Effector CD4-positive, alpha-beta T cell (primary cell): ENCODE measurements around the gene ADARB2.

Experiments
- DNase-seq: peaks from one replicate; pipeline ENCODE4 v3.0.0-alpha.2; 2020

ADARB2 gene

DNA sequence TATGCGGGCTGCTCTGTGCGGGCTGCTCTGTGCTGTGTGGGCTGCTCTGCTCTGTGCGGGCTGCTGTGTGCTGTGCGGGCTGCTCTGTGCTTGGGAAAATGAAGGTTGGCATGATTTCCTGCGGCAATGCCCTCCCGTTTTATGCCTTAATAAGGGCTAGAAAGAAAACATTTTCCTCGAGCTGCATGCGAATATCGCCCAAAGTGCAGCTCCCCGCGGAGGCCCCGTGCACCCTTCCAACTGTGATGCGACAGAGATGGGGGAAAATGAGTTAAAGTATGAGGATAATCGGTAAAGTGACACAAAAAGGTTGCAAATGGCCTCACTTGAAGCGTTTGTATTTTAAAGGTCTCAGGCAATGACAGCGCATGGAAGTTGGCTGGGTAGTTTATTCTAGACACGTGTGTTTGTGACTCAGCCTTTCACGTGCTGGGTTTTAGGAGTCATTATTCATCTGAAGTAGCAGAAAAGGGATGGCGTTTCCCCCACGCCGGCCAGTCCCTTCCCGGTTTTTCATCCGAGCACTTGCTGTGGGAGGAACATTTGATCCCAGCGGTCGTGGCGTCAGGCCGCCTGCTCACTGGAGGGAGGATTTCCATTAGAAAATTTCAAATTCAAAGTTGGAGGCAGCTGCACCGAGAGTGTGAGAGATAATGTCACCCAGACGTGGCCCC, 220.7 kb downstream of the ADARB2 start:
- no peak for DNase-seq

DNA sequence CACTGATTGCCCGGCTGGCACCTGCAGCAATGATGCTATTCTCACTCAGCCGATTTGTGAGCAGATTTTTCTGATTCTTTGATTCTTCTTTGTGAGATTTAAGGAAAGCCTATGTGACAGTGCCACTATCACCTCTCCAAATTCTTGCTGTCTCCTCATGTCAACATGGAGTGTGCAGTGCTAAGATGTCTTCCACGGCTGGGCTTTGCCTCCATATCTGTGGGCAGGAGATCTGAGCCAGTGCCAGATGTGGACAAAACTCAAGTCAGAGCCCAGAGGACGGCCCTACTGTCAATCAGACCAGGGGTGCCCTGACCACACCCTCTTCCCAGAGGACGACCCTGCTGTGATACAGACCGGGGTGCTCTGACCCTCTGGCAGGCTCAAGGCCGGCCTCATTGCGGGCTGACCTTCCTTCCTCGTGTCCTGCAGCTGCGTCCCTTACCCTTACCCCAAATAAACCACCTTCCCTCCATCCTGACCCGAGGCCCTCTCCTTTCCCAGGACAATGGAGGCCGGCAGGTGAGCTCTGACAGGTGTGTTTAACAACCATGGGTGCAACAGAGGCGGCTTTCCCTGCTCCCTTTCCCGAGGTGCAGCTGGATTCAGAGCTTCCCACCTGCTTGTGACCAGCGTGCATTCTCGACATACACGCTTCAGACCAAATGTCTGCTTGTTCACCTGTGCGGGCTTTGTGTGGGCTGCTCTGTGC, 221.4 kb downstream of the ADARB2 start:
- DNase-seq = no peak

DNA sequence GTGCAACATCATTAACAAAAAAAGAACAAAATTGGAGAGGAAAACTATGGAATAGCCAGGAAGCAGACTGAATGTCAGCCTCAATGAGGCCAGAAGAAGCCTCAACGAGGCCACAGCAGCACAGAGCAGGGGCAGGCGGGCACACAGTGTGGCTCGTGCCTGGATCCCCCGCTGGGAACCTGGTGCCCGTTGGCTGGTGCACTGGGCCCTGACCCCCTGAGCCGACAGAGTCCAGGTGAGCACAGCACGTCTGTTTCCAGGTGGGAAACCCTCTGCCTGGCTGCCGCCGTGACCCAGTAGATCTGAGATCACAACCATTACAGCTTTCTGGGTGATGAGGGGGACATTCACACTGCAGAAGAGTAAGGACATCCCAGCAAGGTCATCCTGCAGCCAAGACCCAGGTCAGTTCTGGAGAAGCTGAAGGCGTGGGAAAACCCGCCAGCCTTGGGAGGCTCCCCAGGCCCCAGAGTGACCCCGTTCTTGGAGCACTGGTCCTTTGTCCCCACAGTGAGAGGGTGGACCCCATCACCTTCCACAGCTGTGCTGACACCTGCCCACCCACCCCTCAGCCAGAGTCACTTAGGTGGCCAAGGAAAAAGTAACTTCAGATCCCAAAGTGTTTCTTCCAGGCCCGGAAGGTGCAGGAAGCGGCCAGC, 222.1 kb downstream of the ADARB2 start:
- no peak for DNase-seq

DNA sequence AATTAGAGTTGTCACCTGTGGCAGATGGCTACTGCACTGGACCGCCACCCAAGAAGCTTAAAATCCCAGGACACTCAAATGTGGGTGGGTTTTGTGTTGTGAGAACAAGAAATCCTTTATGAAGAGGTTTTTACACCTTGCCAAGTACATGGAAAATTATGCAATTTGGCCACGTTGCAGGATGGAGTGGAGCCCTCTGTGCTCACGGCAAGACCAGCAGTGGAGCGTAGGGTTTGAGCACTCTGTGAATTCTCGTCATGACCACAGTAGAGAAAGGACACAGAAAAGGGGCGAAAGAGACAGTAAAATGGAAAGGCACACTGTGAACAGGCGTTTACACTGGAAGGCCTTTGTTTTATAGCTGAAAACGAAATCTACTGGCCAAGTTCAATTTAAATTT, 222.6 kb downstream of the ADARB2 start:
- DNase-seq = no peak

DNA sequence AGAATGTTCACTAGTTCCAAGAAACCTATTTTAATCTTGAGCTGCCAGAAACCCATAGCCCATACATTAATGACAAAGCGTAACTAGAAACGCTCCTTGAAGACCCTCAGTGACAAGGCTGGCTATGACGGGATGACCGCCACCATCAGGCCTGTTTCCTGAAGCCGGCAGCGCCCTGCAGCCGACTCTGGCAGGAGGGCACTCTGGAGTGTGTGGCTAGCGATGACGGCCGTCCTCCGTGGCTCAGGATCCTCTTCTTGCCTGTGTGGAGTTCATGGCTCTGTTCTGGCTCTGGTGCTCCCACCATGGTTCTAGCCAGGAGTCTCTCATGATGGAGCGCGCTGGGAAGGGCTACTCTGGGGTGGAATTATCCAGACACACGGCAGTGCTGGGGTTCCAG, 224.1 kb downstream of the ADARB2 start:
- no peak for DNase-seq

DNA sequence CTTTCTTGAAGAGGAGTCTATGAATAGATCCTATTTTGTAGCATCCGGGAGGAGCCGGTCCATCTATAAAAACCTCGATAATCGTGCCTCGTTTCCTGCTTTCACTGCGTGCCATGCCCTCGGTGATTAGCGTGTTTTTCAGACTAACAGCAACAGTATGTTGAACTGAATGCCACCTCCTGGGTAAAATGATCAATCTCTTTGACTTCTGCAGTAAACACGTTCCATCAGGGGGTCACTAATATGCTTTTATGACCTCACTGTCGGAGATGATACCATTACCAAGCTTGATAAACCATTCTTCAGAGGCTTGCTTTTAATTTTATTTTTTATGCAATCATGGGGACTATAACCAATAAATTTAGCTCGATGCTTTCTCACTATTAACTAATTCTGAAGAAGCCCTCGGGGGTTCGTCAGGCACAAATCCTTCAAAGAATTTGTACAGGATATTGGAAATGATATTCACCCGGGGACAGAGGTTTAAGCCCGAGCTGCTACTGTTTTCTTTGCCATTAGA, 228.3 kb downstream of the ADARB2 start:
- no peak for DNase-seq

DNA sequence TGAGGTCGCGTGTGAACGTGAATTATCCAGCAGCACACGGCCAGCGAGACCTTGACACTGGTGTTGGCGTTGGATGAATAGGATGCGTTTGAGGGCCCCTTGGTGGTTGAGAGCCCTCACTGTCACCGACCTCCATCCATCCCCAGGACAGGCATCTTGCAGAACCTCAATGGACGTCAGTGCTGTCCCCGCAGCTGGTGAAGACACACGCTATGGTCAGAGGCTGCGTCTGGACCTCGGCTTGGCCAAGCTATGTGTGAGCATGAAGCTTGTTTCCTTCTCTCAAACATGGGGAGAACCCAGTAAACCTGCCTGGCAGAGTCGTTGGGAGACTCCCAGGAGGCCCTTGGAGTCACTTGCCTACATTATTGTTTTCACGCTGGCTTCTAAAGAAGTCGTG, 229.2 kb downstream of the ADARB2 start:
- no peak for DNase-seq

DNA sequence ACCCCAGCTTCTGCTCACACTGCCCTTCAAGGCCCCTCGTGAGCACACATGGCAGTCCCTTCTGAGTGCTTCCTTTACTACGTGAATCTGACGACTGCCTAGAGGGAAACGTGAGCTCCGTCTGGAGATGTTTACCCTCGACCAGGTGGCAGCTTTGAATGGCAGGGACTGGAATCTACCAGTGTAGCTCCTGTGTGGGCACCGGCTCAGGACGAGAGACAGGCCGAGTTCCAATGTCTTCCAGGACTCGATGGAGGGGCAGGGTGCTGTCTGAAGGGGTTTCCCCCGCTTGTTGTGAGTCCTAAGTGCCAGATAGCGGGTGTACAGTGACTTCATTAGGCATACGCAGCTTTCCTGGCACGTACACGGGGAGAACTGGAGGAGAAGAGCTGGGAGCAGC, 229.9 kb downstream of the ADARB2 start:
- no peak for DNase-seq

DNA sequence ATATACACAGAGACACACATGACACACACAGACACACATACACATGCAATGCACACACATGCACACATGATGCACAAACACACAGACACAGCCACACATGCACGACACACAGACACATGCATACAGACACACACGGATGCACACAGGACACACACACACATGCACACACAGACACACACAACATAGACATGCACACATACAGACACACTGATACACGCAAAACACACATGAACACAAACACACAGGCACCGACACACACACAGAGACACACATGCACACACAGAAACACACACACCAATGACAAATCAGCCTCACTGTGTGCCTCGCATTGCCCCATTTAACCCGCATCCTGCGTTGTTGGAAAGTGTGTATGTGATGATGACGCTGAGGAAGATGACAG, 232.4 kb downstream of the ADARB2 start:
- DNase-seq = no peak

DNA sequence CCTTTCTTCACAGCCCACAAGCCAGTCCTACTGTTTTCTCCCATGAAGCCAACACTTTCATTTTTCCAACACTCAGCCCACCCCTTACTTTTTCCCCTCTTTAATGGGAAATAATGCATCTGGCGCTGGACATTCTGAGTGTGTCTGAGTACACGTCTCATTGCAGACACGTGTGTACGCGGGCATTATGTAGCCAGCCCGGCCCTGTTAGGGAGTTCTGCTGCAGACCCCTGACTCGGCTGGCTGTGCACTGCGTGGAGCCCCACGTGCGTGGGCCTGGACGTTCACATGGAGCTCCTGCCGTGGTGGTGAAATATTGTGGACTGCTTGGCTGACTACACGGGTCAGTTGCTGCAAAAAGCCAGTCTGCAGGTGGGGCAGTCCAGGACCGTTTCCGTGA, 233.0 kb downstream of the ADARB2 start:
- no peak for DNase-seq

DNA sequence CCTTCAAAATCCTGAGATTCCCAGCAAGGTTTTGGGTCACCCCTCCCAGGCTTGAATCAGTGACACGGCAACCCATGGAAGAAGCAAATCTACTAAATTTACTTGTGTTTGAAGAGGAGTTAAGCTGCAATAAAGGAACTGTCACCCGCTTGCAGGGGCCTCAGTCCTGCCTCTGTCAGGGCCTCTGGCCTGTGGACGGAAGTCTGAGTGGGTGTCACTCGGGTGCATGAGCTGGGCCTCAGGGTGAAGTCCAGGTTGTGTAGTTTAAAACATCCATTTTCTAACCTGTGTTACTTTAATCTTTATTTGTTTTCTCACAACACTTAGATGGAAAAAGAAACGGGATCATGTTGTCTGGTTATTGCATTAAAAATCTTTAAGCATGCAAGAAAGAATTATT, 234.9 kb downstream of the ADARB2 start:
- DNase-seq = no peak

DNA sequence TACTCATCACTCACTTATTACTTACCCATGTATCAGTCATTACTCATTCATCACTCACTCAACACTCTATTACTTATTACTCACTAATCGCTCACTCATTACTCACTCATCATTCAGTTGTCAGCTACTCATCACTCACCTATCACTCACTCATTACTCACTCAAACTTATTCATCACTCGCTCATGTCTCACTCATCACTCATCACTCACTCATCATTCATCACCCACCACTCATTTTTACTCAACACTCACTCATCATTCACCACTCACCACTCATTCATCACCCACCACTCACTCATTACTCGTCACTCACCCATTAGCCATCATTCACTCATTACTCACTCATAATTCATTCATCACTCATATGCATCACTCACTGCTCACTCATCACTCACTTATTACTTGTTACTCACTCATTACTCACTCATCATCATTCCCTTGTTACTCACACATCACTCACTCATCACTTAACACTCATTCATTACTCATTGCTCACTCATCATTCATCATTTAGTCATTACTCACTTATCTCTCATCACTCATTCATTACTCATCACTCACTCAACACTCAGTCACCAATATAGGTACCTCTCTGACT, 237.9 kb downstream of the ADARB2 start:
- DNase-seq = no peak

DNA sequence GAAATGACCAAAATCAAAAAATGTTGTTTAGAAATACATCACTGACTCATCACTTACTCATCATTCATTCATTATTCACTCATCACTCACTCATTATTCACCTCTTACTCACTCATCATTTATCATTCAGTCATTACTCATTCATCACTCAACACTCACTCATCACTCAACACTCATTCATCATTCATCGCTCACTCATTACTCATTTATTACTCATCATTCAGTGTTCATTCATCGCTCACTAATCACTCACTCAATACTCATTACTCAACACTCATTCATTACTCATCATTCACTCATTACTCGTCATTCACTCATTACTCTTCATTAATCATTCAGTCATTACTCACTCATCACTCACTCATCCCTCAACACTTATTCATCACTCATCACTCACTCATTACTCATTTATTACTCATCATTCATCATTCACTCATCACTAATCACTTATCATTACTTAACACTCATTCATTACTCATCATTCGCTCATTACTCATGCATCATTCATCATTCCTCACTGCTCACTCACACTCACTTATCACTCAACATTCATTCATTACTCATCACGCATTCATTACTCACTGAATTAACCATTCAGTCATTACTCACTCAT, 238.5 kb downstream of the ADARB2 start:
- no peak for DNase-seq

DNA sequence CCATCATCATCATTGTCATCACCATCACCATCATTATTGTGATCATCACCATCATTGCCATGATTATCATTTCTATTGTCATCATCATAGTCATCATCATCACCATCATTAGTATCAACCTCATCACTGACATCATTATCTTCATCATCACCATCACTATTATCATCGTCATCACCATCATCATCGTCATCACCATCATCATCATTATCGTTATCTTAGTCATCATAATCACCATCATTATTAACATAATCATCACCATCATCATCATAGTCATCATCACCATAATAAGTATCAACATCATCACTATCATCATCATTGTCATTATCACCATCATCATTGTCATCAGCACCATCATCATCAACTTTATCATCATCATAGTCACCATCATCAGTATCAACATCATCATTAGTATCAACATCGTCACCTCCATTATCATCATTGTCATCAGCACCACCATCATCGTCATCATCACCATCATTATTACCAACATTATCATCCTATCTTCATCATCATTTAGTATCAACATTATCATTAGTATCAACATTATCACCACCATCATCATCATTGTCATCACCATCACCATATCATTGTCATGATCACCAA, 241.3 kb downstream of the ADARB2 start:
- DNase-seq = no peak

DNA sequence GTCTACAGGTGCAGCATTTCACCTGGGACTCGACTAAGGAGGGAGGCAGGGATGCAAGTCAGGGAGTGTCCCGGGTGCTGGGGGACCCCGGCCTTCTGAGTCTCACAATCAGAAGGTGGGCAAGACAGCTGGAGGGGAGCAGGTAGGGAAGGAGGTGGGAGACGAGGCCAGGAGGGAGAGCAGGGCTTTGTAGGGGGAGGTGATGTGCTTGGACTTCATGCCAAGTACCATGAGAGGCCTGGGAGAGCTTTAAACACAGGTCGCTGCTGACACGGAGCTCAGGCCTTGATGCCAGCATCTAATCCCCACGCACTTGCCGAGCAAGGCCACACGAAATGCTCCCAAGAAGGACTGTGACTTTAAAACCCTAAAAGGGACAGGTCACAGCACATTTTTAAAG, 244.7 kb downstream of the ADARB2 start:
- no peak for DNase-seq

DNA sequence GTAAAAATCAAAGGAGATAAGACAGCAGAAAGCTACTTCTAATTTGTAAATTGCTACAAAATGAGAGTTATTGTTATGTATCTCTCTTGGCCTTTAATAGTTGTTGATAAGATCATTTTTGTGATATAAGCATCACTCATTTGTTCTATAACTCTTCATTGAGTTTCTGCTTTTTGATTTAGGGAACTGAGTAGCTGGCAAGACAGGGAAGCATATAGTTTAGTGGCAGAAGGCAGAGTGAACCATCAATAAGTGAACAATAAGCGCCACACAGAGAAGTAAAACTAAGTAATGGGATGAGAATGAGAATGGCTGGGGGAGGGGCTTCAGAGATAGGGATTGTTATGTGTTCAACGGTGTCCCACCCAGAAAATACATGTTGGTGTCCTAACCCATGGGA, 245.4 kb downstream of the ADARB2 start:
- no peak for DNase-seq

DNA sequence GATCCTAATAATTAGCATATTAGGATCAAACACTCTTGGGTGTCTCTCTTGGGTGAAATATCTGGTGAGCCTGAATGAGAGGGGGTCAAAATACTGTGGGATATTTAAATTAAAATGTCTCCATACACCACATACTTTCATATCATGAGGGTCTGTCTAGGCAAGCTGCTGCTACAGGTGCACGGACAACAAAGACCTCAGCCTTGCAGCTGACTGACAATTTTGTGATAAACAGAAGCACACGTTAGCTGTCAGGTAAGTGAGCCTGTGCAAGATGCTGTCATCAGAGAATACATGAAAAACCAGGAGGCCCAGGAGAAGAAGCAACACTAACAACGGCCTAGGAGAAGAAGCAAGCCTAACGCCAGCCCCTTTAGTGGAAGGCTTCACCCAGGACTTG, 247.5 kb downstream of the ADARB2 start:
- no peak for DNase-seq

DNA sequence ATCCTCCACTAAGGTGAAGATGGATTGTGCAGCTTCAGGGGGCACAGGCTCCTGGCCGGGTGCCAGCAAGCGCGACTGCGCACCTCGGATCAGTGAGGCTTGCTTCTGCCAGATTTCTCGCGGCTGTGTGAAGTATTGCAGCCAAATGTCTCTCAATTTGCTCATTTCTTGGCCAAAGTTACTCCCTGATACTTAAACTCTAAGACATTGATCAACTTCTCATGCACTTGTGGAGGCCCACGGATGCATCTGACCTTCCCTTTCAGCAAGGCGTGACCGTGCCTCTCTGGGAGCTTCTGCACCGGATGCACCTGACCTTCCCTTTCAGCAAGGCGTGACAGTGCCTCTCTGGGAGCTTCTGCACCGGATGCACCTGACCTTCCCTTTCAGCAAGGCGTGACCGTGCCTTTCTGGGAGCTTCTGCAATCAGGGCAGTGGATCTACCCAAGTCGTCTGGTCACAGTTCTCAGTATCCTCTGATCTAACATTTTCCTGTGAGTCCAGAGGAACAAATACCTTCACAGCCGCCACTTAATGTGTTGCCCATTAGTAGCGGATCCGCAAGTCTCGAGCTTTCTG, 248.3 kb downstream of the ADARB2 start:
- no peak for DNase-seq

DNA sequence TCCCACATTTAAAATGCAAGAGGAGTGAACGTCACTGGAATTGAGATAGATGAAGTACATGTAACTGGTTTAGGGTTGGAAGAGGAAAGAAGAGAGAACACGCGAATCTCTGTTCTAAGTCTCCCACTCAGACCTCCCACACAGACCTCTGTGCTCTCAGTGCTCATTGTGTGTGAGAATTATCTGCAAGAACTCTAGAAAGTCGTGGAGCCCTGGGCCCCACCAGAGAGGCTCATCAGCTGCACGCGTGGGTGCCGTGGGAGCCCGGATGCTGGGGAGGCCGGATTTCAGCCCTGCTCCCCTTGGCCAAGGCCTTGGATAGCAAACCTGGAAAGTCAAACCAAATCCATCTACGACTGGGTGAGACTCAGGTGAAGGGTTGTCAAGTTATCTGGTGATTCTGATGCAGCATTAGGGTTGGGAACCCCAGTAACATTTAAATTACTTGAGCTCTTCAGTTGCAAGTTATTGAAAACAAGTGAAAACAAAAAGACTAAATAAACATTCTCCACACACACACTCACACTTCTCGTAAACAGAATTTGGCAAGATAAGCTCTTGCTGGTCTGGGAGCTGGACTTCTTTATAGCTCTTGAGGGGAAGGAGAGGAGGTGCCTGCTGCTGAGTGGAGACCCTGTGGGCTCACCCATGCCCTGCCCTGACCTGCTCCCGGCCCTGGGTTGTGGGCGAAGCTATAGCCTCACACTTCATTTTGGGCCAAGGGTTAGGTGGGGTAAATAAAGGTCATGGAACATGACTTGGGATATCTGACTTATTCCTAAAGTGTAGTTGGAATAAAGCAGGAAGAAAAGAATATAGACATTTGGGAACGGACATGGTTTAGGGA, 250.3 kb downstream of the ADARB2 start:
- DNase-seq = no peak

DNA sequence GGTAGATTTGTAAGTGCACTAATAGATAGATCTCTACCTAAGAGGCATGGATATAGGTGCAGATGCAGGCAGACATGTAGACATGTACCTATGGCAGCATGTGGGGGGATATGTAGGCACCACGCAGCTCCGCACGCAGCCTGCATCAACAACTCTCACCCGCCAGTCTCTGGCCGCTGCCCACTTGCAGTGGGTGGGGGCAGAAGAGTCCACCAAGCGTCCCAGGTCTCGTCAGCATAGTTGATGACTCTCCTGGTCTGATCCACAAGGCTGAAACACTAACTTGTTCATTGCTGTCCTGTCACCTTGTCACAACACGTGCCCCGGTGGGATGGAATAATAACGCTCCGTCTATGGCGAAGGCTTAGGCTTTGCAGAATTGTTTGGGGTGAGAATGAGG, 252.0 kb downstream of the ADARB2 start:
- DNase-seq = no peak

DNA sequence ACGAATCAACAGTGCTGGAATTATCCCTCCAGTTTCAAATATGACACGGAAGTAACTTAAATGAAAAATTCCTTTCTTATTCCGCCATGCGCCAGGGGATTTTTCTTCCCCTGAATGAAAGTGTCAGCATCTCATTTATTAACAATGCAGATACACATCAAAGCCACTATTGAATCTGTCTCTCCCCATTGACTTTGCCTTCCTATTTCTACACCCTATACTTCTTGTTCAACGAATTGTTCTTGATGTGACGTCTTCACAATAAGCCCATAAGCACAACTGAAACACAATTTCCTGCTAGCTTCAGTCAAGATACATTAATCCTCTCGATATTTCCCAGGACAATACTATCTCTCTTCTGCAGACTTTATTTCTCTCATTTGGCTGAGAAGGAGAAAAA, 253.5 kb downstream of the ADARB2 start:
- no peak for DNase-seq
